ENCODE data around the gene KCNIP4. TPM values are rescaled to one million over a fixed set of nuclear protein-coding genes. Genes with fewer than 3 reads are reported as not detected.
A peak's percentile ranks its signal among the peaks of the same experiment; 100 is the strongest.

KCNIP4 gene
- total and polyA plus RNA-seq, 2 experiments from 2014 or later, result 0.65 TPM; not detected in 1

- no peak overlapping the region for H3K4me2 ChIP-seq (ENCODE audit: unreplicated experiment)
- no peaks in the 10 kb centered on the region for H3K4me1 ChIP-seq (ENCODE audit: insufficient read depth)
- H4K20me1 ChIP-seq (ENCODE audit: insufficient read depth), result no peaks in the 10 kb centered on the region
- no peak overlapping the region for H2AFZ ChIP-seq
- WGBS, 2 experiments (ENCODE audit: low coverage in 1 of 2, low lambda C conversion rate in 2 of 2, missing lambda C conversion rate in 2 of 2), result 21 to 26% methylated on average over 3 of the region's 3 CpGs
- H3K4me3 ChIP-seq, result no peak overlapping the region
- no peaks in the 10 kb centered on the region for H3K9me2 ChIP-seq (ENCODE audit: insufficient read depth)
- no peaks in the 10 kb centered on the region for H3K79me2 ChIP-seq (ENCODE audit: insufficient read depth)
- no peak for TF ChIP-seq EZH2 (IDR thresholded peaks at IDR 0.05; ENCODE audit: insufficient read depth, poor library complexity, severe bottlenecking)
- peak; percentile 5 for DNase-seq
- H3K36me3 ChIP-seq (ENCODE audit: low read depth), result no peaks in the 10 kb centered on the region
- H3K27ac ChIP-seq, result no peak overlapping the region
- H3F3A ChIP-seq (ENCODE audit: insufficient read depth), result no peaks in the 10 kb centered on the region
- H3K9me3 ChIP-seq (ENCODE audit: low read depth), result no peaks in the 10 kb centered on the region
- no peak overlapping the region for H3K9ac ChIP-seq
- in situ Hi-C loops (cut with MboI), result no loop called here
- no peaks in the 10 kb centered on the region for H3K27me3 ChIP-seq (replicated peaks; ENCODE audit: insufficient read depth)
These were observed 6.3 kb upstream of the KCNIP4 start for GRCh38 chr4:21954916-21955315.

- Histone ChIP-seq H3F3A (ENCODE audit: insufficient read depth) (no peaks in the 10 kb centered on the region), H3K4me3 (no peak overlapping the region), H3K27ac (no peak overlapping the region), H3K9ac (no peak overlapping the region), H3K27me3 (replicated peaks; ENCODE audit: insufficient read depth) (no peaks in the 10 kb centered on the region), H3K4me1 (ENCODE audit: insufficient read depth) (no peaks in the 10 kb centered on the region), H3K36me3 (ENCODE audit: low read depth) (no peaks in the 10 kb centered on the region), H3K4me2 (ENCODE audit: unreplicated experiment) (no peak overlapping the region), H3K9me3 (ENCODE audit: low read depth) (no peaks in the 10 kb centered on the region), H2AFZ (no peak overlapping the region), H3K9me2 (ENCODE audit: insufficient read depth) (no peaks in the 10 kb centered on the region), H4K20me1 (ENCODE audit: insufficient read depth) (no peaks in the 10 kb centered on the region), H3K79me2 (ENCODE audit: insufficient read depth) (no peaks in the 10 kb centered on the region)
- DNase-seq, result no peak
- TF ChIP-seq EZH2phosphoT487 (IDR thresholded peaks at IDR 0.05; ENCODE audit: insufficient read depth, low read depth), result no peak
- no peak for TF ChIP-seq EZH2 (IDR thresholded peaks at IDR 0.05; ENCODE audit: insufficient read depth, poor library complexity, severe bottlenecking)
- in situ Hi-C loops (cut with MboI), result no loop called here
- WGBS, 2 experiments (ENCODE audit: low coverage in 1 of 2, low lambda C conversion rate in 2 of 2, missing lambda C conversion rate in 2 of 2), result 61 to 65% methylated on average over 4 of the region's 4 CpGs
These were observed 5.1 kb upstream of the KCNIP4 start for GRCh38 chr4:21953653-21954052.

- no peak overlapping the region for H2AFZ ChIP-seq
- no peaks in the 10 kb centered on the region for H3K4me1 ChIP-seq (ENCODE audit: insufficient read depth)
- H3F3A ChIP-seq (ENCODE audit: insufficient read depth), result no peaks in the 10 kb centered on the region
- H3K9me2 ChIP-seq (ENCODE audit: insufficient read depth), result no peaks in the 10 kb centered on the region
- no peak overlapping the region for H3K9ac ChIP-seq
- H3K79me2 ChIP-seq (ENCODE audit: insufficient read depth), result no peaks in the 10 kb centered on the region
- no peaks in the 10 kb centered on the region for H3K9me3 ChIP-seq (ENCODE audit: low read depth)
- DNase-seq, result no peak
- TF ChIP-seq EZH2phosphoT487 (IDR thresholded peaks at IDR 0.05; ENCODE audit: insufficient read depth, low read depth) (no peak), EZH2 (IDR thresholded peaks at IDR 0.05; ENCODE audit: insufficient read depth, poor library complexity, severe bottlenecking) (no peak)
- H3K36me3 ChIP-seq (ENCODE audit: low read depth), result no peaks in the 10 kb centered on the region
- in situ Hi-C loops (cut with MboI), result no loop called here
- no peak overlapping the region for H3K4me3 ChIP-seq
- H3K27me3 ChIP-seq (replicated peaks; ENCODE audit: insufficient read depth), result 0 out of 2 replicates have a peak, but pooled peaks cover 4% of the 10 kb centered on the region
- H4K20me1 ChIP-seq (ENCODE audit: insufficient read depth), result no peaks in the 10 kb centered on the region
- WGBS, 2 experiments (ENCODE audit: low coverage in 1 of 2, low lambda C conversion rate in 2 of 2, missing lambda C conversion rate in 2 of 2), result 69 to 75% methylated on average over 3 of the region's 3 CpGs
- no peak overlapping the region for H3K27ac ChIP-seq
- no peak overlapping the region for H3K4me2 ChIP-seq (ENCODE audit: unreplicated experiment)
These were observed 4.0 kb upstream of the KCNIP4 start for GRCh38 chr4:21952549-21952948.

- Histone ChIP-seq H3K9me3 (ENCODE audit: low read depth) (no peaks in the 10 kb centered on the region), H3K4me1 (ENCODE audit: insufficient read depth) (no peaks in the 10 kb centered on the region), H3F3A (ENCODE audit: insufficient read depth) (no peaks in the 10 kb centered on the region), H3K9me2 (ENCODE audit: insufficient read depth) (no peaks in the 10 kb centered on the region), H3K79me2 (ENCODE audit: insufficient read depth) (no peaks in the 10 kb centered on the region), H2AFZ (peak overlapping the region; percentile 74), H3K27ac (no peak overlapping the region), H4K20me1 (ENCODE audit: insufficient read depth) (no peaks in the 10 kb centered on the region), H3K36me3 (ENCODE audit: low read depth) (no peaks in the 10 kb centered on the region), H3K4me2 (ENCODE audit: unreplicated experiment) (peak overlapping the region; percentile 60), H3K4me3 (peak overlapping the region; percentile 73), H3K9ac (no peak overlapping the region), H3K27me3 (replicated peaks; ENCODE audit: insufficient read depth) (0 out of 2 replicates have a peak, but pooled peaks cover 4% of the 10 kb centered on the region)
- TF ChIP-seq EZH2 (IDR thresholded peaks at IDR 0.05; ENCODE audit: insufficient read depth, poor library complexity, severe bottlenecking) (no peak), EZH2phosphoT487 (IDR thresholded peaks at IDR 0.05; ENCODE audit: insufficient read depth, low read depth) (no peak)
- DNase-seq, result peak; percentile 33
- WGBS, 2 experiments (ENCODE audit: low coverage in 1 of 2, low lambda C conversion rate in 2 of 2, missing lambda C conversion rate in 2 of 2), result 8 to 12% methylated on average over 22 to 26 of the region's 26 CpGs
- in situ Hi-C loops (cut with MboI), result no loop called here
These were observed 493 bp upstream of the KCNIP4 start for GRCh38 chr4:21949073-21949457.

Measured in GM23248 (cell line).